K562 (cell line): Measurements from ENCODE around the gene LRRC51. TPM values are rescaled to one million over a fixed set of nuclear protein-coding genes. Genes with fewer than 3 reads are reported as not detected.

Source experiments
- ATAC-seq: fragments of 200-7000 bp; cut with Tn5 transposase; 3 replicates; pipeline ENCODE4 v1.9.1; 2020; ENCODE audit warnings: moderate library complexity
- BruUV-seq: library from RNA; stranded (reverse); fragments of 400-500 nt; replicated peaks from 2 replicates; lab custom pipeline; 2021; lab: Mats Ljungman, UMichigan
- CTCF ChIA-PET: fragments of 300-600 bp; formaldehyde crosslinking; extraction: SDS; loops from one replicate; lab custom pipeline; 2021; ENCODE audit warnings: low intra/inter-chr PET ratio; lab: Yijun Ruan, JAX
- POLR2A ChIA-PET: fragments of 300-600, 350-650 bp; sonication (Branson Sonifier 250); formaldehyde crosslinking; extraction: SDS; loops from one replicate; lab custom pipeline; 2021; ENCODE audit warnings: antibody characterized with exemption, inconsistent platforms; lab: Yijun Ruan, JAX
- DNase-seq, 4 experiments: peaks; one replicate each; pipeline versions ENCODE4 v3.0.0 to v3.0.0-alpha.2; 2011 to 2018; ENCODE audit warnings: low spot score in 3 of 4, mixed read lengths in 3 of 4; ENCODE audit errors: extremely low read depth in 1 of 4
- FAIRE-seq: peaks from 2 replicates; lab custom pipeline; 2011; peaks lifted over from hg19 to GRCh38; lab: Jason Lieb, UNC
- H2AFZ ChIP-seq: 2 replicates; pipeline ENCODE4 v1.6.0; 2011; ENCODE audit warnings: low read depth, low read length, control low read depth, inconsistent platforms
- H3K27ac ChIP-seq: fragments of 200-600 bp; 3 replicates; pipeline ENCODE4 v1.8.0; 2011; ENCODE audit warnings: low read depth, mild to moderate bottlenecking, control low read depth, inconsistent platforms, low read length, moderate library complexity, mixed read lengths; ENCODE audit errors: extremely low read depth
- H3K27me3 ChIP-seq, 2 experiments: fragments of 300-600 bp in 1 of 2; 2 replicates in 1 of 2; 3 replicates in 1 of 2; pipeline versions ENCODE4 v1.6.0 to v1.8.0; 2011; ENCODE audit warnings: inconsistent platforms in 2 of 2, low read length in 2 of 2, mild to moderate bottlenecking in 1 of 2, mixed read lengths in 1 of 2, moderate library complexity in 1 of 2; ENCODE audit not compliant: control insufficient read depth in 2 of 2, insufficient read depth in 2 of 2
- H3K36me3 ChIP-seq: fragments of 300-600 bp; 3 replicates; pipeline ENCODE4 v1.8.0; 2011; ENCODE audit warnings: mild to moderate bottlenecking, low read length, inconsistent platforms; ENCODE audit not compliant: control insufficient read depth, insufficient read depth
- H3K4me1 ChIP-seq, 2 experiments: fragments of 200-600 bp in 1 of 2; replicated peaks in 1 of 2; 2 replicates in 1 of 2; 3 replicates in 1 of 2; pipeline versions ENCODE4 v1.5.1 to v1.8.0; 2011; ENCODE audit warnings: inconsistent platforms in 2 of 2, low read length in 2 of 2, mild to moderate bottlenecking in 1 of 2, mixed read lengths in 1 of 2, moderate library complexity in 1 of 2; ENCODE audit not compliant: control insufficient read depth in 2 of 2, insufficient read depth in 2 of 2
- H3K4me2 ChIP-seq: 2 replicates; pipeline ENCODE4 v1.6.1; 2011; ENCODE audit warnings: low read length, control low read depth, inconsistent platforms, mixed read lengths; ENCODE audit not compliant: insufficient read depth
- H3K4me3 ChIP-seq: fragments of 200-600 bp; sonication (generic), shearing (Covaris generic); 2 replicates; pipeline ENCODE4 v1.5.1; 2016; ENCODE audit warnings: control low read depth, inconsistent platforms
- H3K79me2 ChIP-seq: fragments of 200-600 bp; 3 replicates; pipeline ENCODE4 v1.8.0; 2011; ENCODE audit warnings: low read length, inconsistent platforms; ENCODE audit not compliant: control insufficient read depth, insufficient read depth
- H3K9ac ChIP-seq, 2 experiments: 2 replicates each; pipeline versions ENCODE4 v1.6.0 to v1.6.1; 2011; ENCODE audit warnings: low read depth in 2 of 2, low read length in 2 of 2, control low read depth in 1 of 2, inconsistent platforms in 1 of 2, mild to moderate bottlenecking in 1 of 2, mixed read lengths in 1 of 2; ENCODE audit not compliant: insufficient read depth in 1 of 2
- H3K9me1 ChIP-seq: one replicate; pipeline ENCODE4 v1.6.0; 2011; ENCODE audit warnings: inconsistent platforms, mild to moderate bottlenecking, low read length, moderate library complexity; ENCODE audit not compliant: control insufficient read depth, insufficient read depth
- H3K9me3 ChIP-seq: replicated peaks from 2 replicates; pipeline ENCODE4 v1.5.1; 2011; ENCODE audit warnings: low read depth, low read length, inconsistent platforms; ENCODE audit not compliant: control insufficient read depth, insufficient read depth
- H4K20me1 ChIP-seq: replicated peaks from 2 replicates; pipeline ENCODE4 v1.6.1; 2011; ENCODE audit warnings: low read length, inconsistent platforms, mixed read lengths; ENCODE audit not compliant: control insufficient read depth, insufficient read depth
- BACH1 ChIP-seq: fragments of 200-800 bp; sonication (Bioruptor generic); IDR thresholded peaks from 2 replicates; pipeline ENCODE4 v1.6.1; 2016; ENCODE audit warnings: missing genetic modification characterization, missing compliant biosample characterization
- DIDO1 ChIP-seq: fragments of 450-650 bp; IDR thresholded peaks from 2 replicates; pipeline ENCODE4 v1.6.1; 2016; ENCODE audit warnings: low read depth, missing biosample characterization, missing genetic modification characterization
- HMGN3 ChIP-seq: IDR thresholded peaks from 2 replicates; pipeline ENCODE4 v1.6.1; 2011; ENCODE audit warnings: borderline replicate concordance, low read depth, mild to moderate bottlenecking, mixed read lengths, low read length; ENCODE audit not compliant: insufficient read length; ENCODE audit errors: extremely low read depth
- KDM4B ChIP-seq, 2 experiments: fragments of 450-650 bp in 1 of 2; sonication (generic) in 1 of 2; IDR thresholded peaks; 2 replicates each; pipeline ENCODE4 v1.6.1; 2016 to 2017; ENCODE audit warnings: borderline replicate concordance in 2 of 2, antibody characterized with exemption in 1 of 2, low read depth in 1 of 2, mild to moderate bottlenecking in 1 of 2
- KLF6 ChIP-seq: fragments of 250-450 bp; sonication (Bioruptor Pico); IDR thresholded peaks from 2 replicates; pipeline ENCODE4 v1.4.0; 2020; ENCODE audit warnings: mild to moderate bottlenecking, moderate library complexity, borderline replicate concordance
- RAD51 ChIP-seq: fragments of 450-650 bp; IDR thresholded peaks from 2 replicates; pipeline ENCODE4 v1.7.1; 2016; ENCODE audit warnings: low read depth, mild to moderate bottlenecking, borderline replicate concordance
- SMC3 ChIP-seq: conservative IDR thresholded peaks from 2 replicates; pipeline ENCODE4 v1.6.1; 2011; ENCODE audit warnings: low read depth, low read length, improper control_type of control experiment; ENCODE audit not compliant: insufficient read depth
- USF1 ChIP-seq: sonication (generic); formaldehyde crosslinking; IDR thresholded peaks from 2 replicates; pipeline ENCODE4 v1.9.0; 2022; ENCODE audit warnings: mild to moderate bottlenecking, missing genetic modification reagents
- USF2 ChIP-seq: sonication (generic); formaldehyde crosslinking; IDR thresholded peaks from 2 replicates; pipeline ENCODE4 v1.5.0; 2020; ENCODE audit warnings: missing genetic modification reagents
- ZBTB17 ChIP-seq: fragments of 450-650 bp; formaldehyde crosslinking; IDR thresholded peaks from 2 replicates; pipeline ENCODE4 v1.4.0; 2020; ENCODE audit warnings: mild to moderate bottlenecking
- ZNF23 ChIP-seq: fragments of 250-450 bp; sonication (Bioruptor Pico); IDR thresholded peaks from 2 replicates; pipeline ENCODE4 v1.4.0; 2020; ENCODE audit warnings: mild to moderate bottlenecking
- ZNF232 ChIP-seq: sonication (generic); formaldehyde crosslinking; IDR thresholded peaks from 2 replicates; pipeline ENCODE4 v1.8.0; 2022; ENCODE audit warnings: mild to moderate bottlenecking, missing genetic modification reagents
- ZNF444 ChIP-seq: fragments of 250-450 bp; sonication (Bioruptor Pico); IDR thresholded peaks from 2 replicates; pipeline ENCODE4 v1.4.0; 2020; ENCODE audit warnings: mild to moderate bottlenecking, moderate library complexity
- WGBS: fragments of 100-300 bp; shearing (Covaris generic); methylation state at CpG from one replicate; pipeline ENCODE4 v1.1.6; 2016; ENCODE audit warnings: low coverage, mixed read lengths; ENCODE audit not compliant: insufficient coverage; ENCODE audit errors: missing lambda C conversion rate; 5-methylcytosine and 5-hydroxymethylcytosine counted together
- in situ Hi-C: fragments of 300-500 bp; cut with MboI; formaldehyde crosslinking; loops from 4 replicates; pipeline ENCODE4 v1.15.0; 2018; ENCODE audit warnings: inconsistent platforms, mixed read lengths
- intact Hi-C: fragments of 100-400 bp; cut with micrococcal nuclease; formaldehyde crosslinking; loops from 2 replicates; pipeline ENCODE4 v1.14.2; 2022
- polyA plus RNA-seq, 8 experiments: library from polyadenylated mRNA; depleted of rRNA in 4 of 8; stranded (reverse) in 5 of 8; unstranded in 3 of 8; fragments of >200 nt; fragmentation: Nextera tagmentation in 2 of 8; fragmentation: Illumina TruSeq in 1 of 8; extraction: Ambion mirVana in 2 of 8; extraction: Trizol in 1 of 8; gene quantifications; 2 replicates each; pipeline versions ENCODE4 v1.2.1 to v1.2.3, GENCODE V29; 2011 to 2014; ENCODE audit warnings: inconsistent platforms in 1 of 8, missing spikeins in 1 of 8
- total RNA-seq, 7 experiments: library from RNA; depleted of rRNA in 6 of 7; stranded (reverse); fragments of >200 nt in 6 of 7; fragmentation: Illumina TruSeq in 2 of 7; extraction: Trizol in 2 of 7; gene quantifications; 2 replicates each; pipeline versions ENCODE4 v1.2.1 to v1.2.3, GENCODE V29; 2011 to 2021; ENCODE audit warnings: low replicate concordance in 1 of 7

LRRC51 gene
- total and polyA plus RNA-seq, 9 of the 15 experiments (the other 6 are each of a cell fraction or from before 2014, with no cell fraction given) = 4.7 to 10.6 (median 5.6) TPM

GRCh38 chr11:72084965-72085364 lies 4.3 kb downstream of the LRRC51 start:
- no peak for FAIRE-seq
- in situ Hi-C loops = no loop called here

GRCh38 chr11:72085621-72086351 lies 5.1 kb downstream of the LRRC51 start:
- intact Hi-C loops (no loop called here), in situ Hi-C loops (no loop called here)
- ATAC-seq (no peak), FAIRE-seq (no peak), DNase-seq (peak in 3 of 4 experiments; percentile 11 to 33 (median 30))
- WGBS = 79% methylated on average over 3 of the region's 3 CpGs
- ChIA-PET CTCF (no interaction called here), POLR2A (interaction anchor here (0.7 to 3.2 kb wide), 6 partner anchors 9 to 27 kb away, joined by 3 to 21 read pairs (median 4); partner anchors contain the start of gene ANAPC15)
- H3K9me3 ChIP-seq = no peaks in the 10 kb centered on the region
- H3K27me3 ChIP-seq = no peaks in the 10 kb centered on the region
- no peak overlapping the region for H3K27ac ChIP-seq
- no TSS peak for BruUV-seq
- peaks cover 28% of the 10 kb centered on the region for H3K36me3 ChIP-seq
- TF ChIP-seq KLF6 (CRISPR knock-in tag) = no peak
- 0 out of 2 replicates have a peak, but pooled peaks have one; percentile 49 for TF ChIP-seq RAD51
- peak; percentile 59; the same call in 1 of the 2 replicates for TF ChIP-seq USF2 (CRISPR knock-in tag)
- no peak for TF ChIP-seq ZNF444 (CRISPR knock-in tag)
- peak; percentile 69 for TF ChIP-seq USF1
- no peak overlapping the region for H3K4me3 ChIP-seq
- peaks cover 5% of the 10 kb centered on the region; the same call in 1 of the 2 replicates for H4K20me1 ChIP-seq
- H2AFZ ChIP-seq = no peak overlapping the region
- no peaks in the 10 kb centered on the region for H3K9me1 ChIP-seq
- H3K79me2 ChIP-seq = no peaks in the 10 kb centered on the region
- no peak overlapping the region for H3K4me2 ChIP-seq
- H3K9ac ChIP-seq = no peak overlapping the region; a peak in 1 of 4 replicates
- peaks cover 6 to 12% of the 10 kb centered on the region in 2 experiments; a peak in 3 of 5 replicates for H3K4me1 ChIP-seq

More at GRCh38 chr11:72084965-72085364, 4.3 kb downstream of the LRRC51 start:
- no peak overlapping the region for H3K4me2 ChIP-seq
- no peak overlapping the region for H3K27ac ChIP-seq
- POLR2A ChIA-PET = interaction anchor here (1.1 to 3.2 kb wide), 4 partner anchors 10 to 28 kb away, joined by 3 to 21 read pairs (median 8); partner anchors contain the start of gene ANAPC15
- peaks cover 1% of the 10 kb centered on the region for H3K79me2 ChIP-seq
- no peaks in the 10 kb centered on the region for H3K27me3 ChIP-seq
- intact Hi-C loops = no loop called here
- ATAC-seq = no peak
- CTCF ChIA-PET = no interaction called here
- peaks cover 20% of the 10 kb centered on the region for H3K36me3 ChIP-seq
- peaks cover 6 to 12% of the 10 kb centered on the region in 2 experiments; a peak in 3 of 5 replicates for H3K4me1 ChIP-seq
- TF ChIP-seq BACH1 (tag) (no peak), SMC3 (no peak), HMGN3 (no peak), ZBTB17 (CRISPR knock-in tag) (no peak), KDM4B (IDR thresholded peaks at IDR 0.05; ENCODE audit: borderline replicate concordance in 2 of 2, low read depth in 1 of 2) (no peak), ZNF232 (no peak), ZNF23 (no peak), DIDO1 (tag) (no peak)
- no peak overlapping the region for H2AFZ ChIP-seq
- WGBS = 88% methylated on average over 1 of the region's 1 CpG
- no peaks in the 10 kb centered on the region for H3K9me3 ChIP-seq
- no peak overlapping the region for H3K9ac ChIP-seq
- H3K9me1 ChIP-seq = no peaks in the 10 kb centered on the region
- H3K4me3 ChIP-seq = no peak overlapping the region
- DNase-seq = no peak
- BruUV-seq = no TSS peak
- peaks cover 5% of the 10 kb centered on the region; the same call in 1 of the 2 replicates for H4K20me1 ChIP-seq
